Left ventricle myocardium inferior (tissue), 1 donor: ENCODE results near the gene VPS72. TPM values are rescaled to one million over a fixed set of nuclear protein-coding genes. Genes with fewer than 3 reads are reported as not detected.
"Not testable (repeated sequence)": the region's sequence is repeated elsewhere in the genome, so short reads cannot be mapped to it uniquely, and the experiment has no call there.

ENCODE experiments used
- DNase-seq: peaks from one replicate; pipeline ENCODE4 v3.0.0-alpha.2; 2020
- H3K27ac ChIP-seq: fragments of 200-600 bp; replicated peaks from 2 replicates; pipeline ENCODE4 v1.8.0; 2021
- H3K27me3 ChIP-seq: fragments of 200-600 bp; 2 replicates; pipeline ENCODE4 v1.8.0; 2021; ENCODE audit warnings: low read depth
- H3K36me3 ChIP-seq: fragments of 200-600 bp; 2 replicates; pipeline ENCODE4 v1.8.0; 2021
- H3K4me1 ChIP-seq: fragments of 200-600 bp; 2 replicates; pipeline ENCODE4 v1.8.0; 2021
- H3K4me3 ChIP-seq: fragments of 200-600 bp; 2 replicates; pipeline ENCODE4 v1.8.0; 2021; ENCODE audit warnings: mild to moderate bottlenecking, moderate library complexity
- H3K9me3 ChIP-seq: fragments of 200-600 bp; replicated peaks from 2 replicates; pipeline ENCODE4 v1.8.0; 2021
- CTCF ChIP-seq: fragments of 200-600 bp; IDR thresholded peaks from 2 replicates; pipeline ENCODE4 v1.8.0; 2021; ENCODE audit warnings: antibody characterized with exemption, mild to moderate bottlenecking, borderline replicate concordance
- intact Hi-C: fragments of 100-400 bp; cut with micrococcal nuclease; formaldehyde crosslinking; loops from one replicate; pipeline ENCODE4 v1.11.0; 2022
- total RNA-seq: library from RNA; stranded (reverse); fragmentation: NEBNext Ultra II Directional; extraction: Animal tissue kit (Norgen Biotek cat#: 25700); gene quantifications from one replicate; pipeline ENCODE4 v1.2.1, GENCODE V29; 2021
- donor health status: DM: no; HTN: yes; CAD: no; lungs with severe emphysema.

VPS72 gene
- total RNA-seq, 1 donor from 2014 or later: 40.5 TPM

- Histone ChIP-seq H3K36me3 (peaks cover 13% of the 10 kb centered on the region), H3K27ac (peak within 1 kb of the TSS; percentile 91), H3K4me3 (peak within 1 kb of the TSS; percentile 88), H3K9me3 (no peaks in the 10 kb centered on the region), H3K27me3 (no peaks in the 10 kb centered on the region), H3K4me1 (peaks cover 68% of the 10 kb centered on the region)
- intact Hi-C loops: no loop called here
- TF ChIP-seq CTCF: no peak
- peak; percentile 99 for DNase-seq
These were observed 8.5 kb upstream of the VPS72 start, which contains the start of gene PIP5K1A for GRCh38 chr1:151198254-151199127. TSS of gene PIP5K1A (plus strand) at chr1:151198552. CDS start at chr1:151198997, 445 bp downstream.

- DNase-seq: no peak
- Histone ChIP-seq H3K4me1 (peaks cover 62% of the 10 kb centered on the region), H3K4me3 (peak overlapping the region; percentile 88), H3K27me3 (no peaks in the 10 kb centered on the region), H3K27ac (peak overlapping the region; percentile 91), H3K36me3 (peaks cover 8% of the 10 kb centered on the region), H3K9me3 (no peaks in the 10 kb centered on the region)
- TF ChIP-seq CTCF: no peak
- intact Hi-C loops: no loop called here
These were observed 7.9 kb upstream of the VPS72 start for GRCh38 chr1:151197863-151198253.

GRCh38 chr1:151196292-151196800 is 6.3 kb upstream of the VPS72 start:
- Histone ChIP-seq H3K9me3 (no peaks in the 10 kb centered on the region), H3K36me3 (no peaks in the 10 kb centered on the region), H3K4me1 (peaks cover 47% of the 10 kb centered on the region), H3K27ac (peak overlapping the region; percentile 61), H3K27me3 (no peaks in the 10 kb centered on the region), H3K4me3 (peak overlapping the region; percentile 39)
- peak; percentile 20 for DNase-seq
- TF ChIP-seq CTCF: peak; percentile 68
- intact Hi-C loops: no loop called here

- intact Hi-C loops, H3K9me3 ChIP-seq, H3K36me3 ChIP-seq, H3K27me3 ChIP-seq: not testable (repeated sequence)
- peak overlapping the region; percentile 61 for H3K27ac ChIP-seq
- peaks cover 41% of the 10 kb centered on the region for H3K4me1 ChIP-seq
- DNase-seq: peak; percentile 27
- peak overlapping the region; percentile 39 for H3K4me3 ChIP-seq
These were observed 5.0 kb upstream of the VPS72 start for GRCh38 chr1:151194894-151195594.

- DNase-seq: no peak
- no peak for TF ChIP-seq CTCF
- Histone ChIP-seq H3K36me3 (no peaks in the 10 kb centered on the region), H3K27me3 (no peaks in the 10 kb centered on the region), H3K4me3 (no peak overlapping the region), H3K4me1 (peaks cover 40% of the 10 kb centered on the region), H3K27ac (no peak overlapping the region), H3K9me3 (no peaks in the 10 kb centered on the region)
- intact Hi-C loops: no loop called here
These were observed 3.9 kb upstream of the VPS72 start for GRCh38 chr1:151193856-151194255.
